Fibroblast of lung (primary cell): ENCODE data around the gene E2F6.

ENCODE experiments used
- CTCF ChIP-seq, 2 donors: IDR thresholded peaks in 1 of 2; conservative IDR thresholded peaks in 1 of 2; 1 replicate in 1 of 2; 2 replicates in 1 of 2; pipeline ENCODE4 v1.5.1; 2011 to 2012; ENCODE audit warnings: low read length in 2 of 2, control low read depth in 1 of 2, inconsistent platforms in 1 of 2, low read depth in 1 of 2, mild to moderate bottlenecking in 1 of 2
- EZH2 ChIP-seq: IDR thresholded peaks from 2 replicates; pipeline ENCODE4 v1.5.1; 2012; ENCODE audit warnings: low read length, control low read depth, mild to moderate bottlenecking; ENCODE audit errors: missing control alignments

GRCh38 chr2:11503354-11503927 is 37.5 kb upstream of the E2F6 start:
- TF ChIP-seq CTCF (conservative IDR thresholded peaks at IDR 0.05 in 1 of 2, IDR thresholded peaks at IDR 0.05 in 1 of 2; ENCODE audit: low read depth in 1 of 2, low read length in 2 of 2) (no peak), EZH2 (no peak)
